ENCODE results near the gene AQP5.
A peak's percentile ranks its signal among the peaks of the same experiment; 100 is the strongest.

AQP5 gene

DNA sequence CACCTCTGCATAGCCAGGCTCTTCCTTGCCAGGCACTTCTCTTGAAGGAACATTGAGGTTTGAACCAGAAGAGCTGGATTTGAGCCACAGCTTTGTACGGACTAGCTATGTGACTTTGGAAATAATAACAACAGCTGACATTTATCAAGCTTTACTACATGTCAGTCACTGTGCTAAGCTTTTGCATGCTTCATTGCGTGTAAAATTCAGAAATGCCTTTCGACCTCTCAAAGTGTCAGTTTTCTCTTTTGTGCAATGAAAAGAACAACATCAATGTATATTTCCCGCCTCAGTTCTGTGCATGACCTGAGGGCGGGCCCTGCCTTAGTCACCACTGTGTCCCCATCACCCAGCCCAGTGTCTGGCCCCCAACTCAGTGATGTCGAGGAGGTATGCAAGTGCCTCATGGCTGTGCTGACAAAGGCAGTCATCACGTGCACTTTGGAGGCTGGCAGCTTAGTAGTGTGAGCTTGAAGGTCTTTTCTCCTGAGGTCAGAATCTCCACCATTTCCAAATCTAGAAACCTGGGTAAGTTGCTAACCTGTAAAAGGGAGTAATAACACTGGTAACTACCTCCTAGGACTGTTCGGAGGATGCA, 29.0 kb upstream of the AQP5 start:
- DNase-seq, result no peak

DNA sequence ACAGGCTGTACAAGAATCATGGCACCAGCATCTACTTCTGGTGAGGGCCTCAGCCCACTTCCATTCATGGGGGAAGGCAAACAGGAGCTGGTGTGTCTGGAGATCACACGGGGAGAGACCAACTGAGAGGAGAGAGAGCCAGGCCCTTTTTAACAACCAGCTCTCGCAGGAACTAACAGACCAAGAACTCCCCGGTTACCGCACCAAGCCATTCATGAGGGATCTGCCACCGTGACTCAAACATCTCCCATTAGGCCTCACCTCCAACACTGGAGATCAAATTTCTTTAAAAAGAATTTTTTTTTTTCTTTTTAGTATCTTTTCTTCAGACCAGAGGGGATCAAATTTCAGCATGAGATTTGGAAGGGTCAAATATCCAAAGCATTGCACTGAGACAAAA, 27.9 kb upstream of the AQP5 start:
- no peak for DNase-seq

GRCh38 chr12:49934505-49934904, 27.2 kb upstream of the AQP5 start:
- DNase-seq, result no peak

DNA sequence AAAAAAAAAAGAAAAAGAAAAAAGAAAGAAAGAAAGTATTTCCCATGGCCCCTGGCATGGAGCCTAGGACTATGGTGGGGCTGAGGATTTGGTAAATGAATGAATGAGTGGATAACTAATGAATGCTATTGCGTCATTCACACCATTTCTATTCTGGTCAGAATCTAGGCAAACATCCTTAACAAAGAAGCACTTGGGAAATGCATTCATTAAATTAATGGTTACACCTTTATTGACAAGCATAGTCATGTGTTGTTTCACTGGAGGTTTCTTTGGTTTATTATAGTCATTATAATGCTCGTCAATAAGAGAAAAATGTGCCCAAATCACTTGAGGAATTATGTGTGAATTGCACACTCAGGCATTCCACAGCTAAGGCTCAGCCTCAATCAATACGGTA, 24.7 kb upstream of the AQP5 start:
- DNase-seq, result no peak

GRCh38 chr12:49937639-49938300, 23.9 kb upstream of the AQP5 start:
- no peak for DNase-seq

GRCh38 chr12:49939307-49939706, 22.4 kb upstream of the AQP5 start:
- no peak for DNase-seq

DNA sequence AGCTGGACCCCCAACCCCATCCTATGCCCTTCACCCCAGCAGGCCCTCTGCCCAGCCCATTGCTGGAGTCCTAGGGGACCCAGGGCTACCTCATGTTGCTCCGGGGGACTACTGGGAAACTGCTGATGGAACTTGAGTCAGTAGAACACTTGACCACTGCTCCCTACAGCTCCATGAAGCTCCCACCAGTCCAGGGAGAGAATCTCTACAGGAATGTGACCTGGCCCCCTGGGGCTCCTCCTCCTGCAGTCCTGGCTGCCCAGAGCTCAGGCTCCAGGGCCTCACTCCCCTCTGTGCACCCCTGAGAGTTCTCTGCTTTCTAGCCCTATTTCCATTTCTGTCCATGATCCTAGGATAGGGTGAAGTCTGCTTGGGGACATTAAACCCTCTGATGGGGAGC, 22.0 kb upstream of the AQP5 start:
- DNase-seq, result no peak

DNA sequence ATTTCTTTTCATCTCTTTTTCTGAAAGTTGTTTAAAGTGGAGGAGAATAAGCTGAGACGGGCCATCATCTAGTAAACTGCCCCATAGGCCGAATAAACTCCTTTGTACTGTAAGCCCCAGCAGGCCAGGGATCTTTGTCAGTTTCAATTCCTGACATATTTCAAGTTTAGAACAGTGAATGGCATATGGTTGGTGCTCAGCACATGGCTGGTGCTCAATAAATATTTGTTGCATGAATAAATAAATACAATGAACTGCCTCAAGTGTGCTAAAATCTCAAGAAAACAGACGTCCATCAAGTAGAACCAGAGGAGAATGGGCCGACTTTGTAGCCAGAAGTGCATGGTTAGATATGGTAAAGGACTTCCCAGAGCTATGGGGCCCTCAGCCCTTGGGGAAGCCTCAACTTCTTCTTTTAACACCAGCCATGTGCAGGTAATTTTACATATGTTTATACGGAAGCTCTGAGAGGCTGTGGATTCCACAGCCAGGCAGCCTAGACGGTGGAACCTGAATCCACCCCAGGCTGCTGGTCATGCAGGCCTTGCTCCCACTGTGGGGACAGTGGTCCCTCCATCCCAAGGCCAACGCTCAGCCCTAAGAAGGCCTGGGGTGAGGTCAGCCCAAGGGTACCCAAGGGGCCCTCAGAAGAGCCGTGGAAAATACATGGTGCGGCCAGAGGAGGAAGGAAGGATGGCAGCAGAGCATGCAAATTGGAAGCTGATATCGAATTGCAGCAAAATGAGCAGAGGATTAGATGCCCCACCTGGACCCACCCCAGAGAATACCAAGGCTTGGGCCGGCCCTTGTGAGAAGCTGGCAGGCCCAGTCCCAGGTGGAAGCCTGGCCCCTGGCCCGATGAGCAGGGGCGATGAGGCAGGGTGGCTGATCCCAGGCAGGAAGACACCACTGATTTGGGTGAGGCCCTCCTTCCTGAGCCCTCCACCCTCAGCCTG, 19.8 kb upstream of the AQP5 start:
- DNase-seq, result no peak

DNA sequence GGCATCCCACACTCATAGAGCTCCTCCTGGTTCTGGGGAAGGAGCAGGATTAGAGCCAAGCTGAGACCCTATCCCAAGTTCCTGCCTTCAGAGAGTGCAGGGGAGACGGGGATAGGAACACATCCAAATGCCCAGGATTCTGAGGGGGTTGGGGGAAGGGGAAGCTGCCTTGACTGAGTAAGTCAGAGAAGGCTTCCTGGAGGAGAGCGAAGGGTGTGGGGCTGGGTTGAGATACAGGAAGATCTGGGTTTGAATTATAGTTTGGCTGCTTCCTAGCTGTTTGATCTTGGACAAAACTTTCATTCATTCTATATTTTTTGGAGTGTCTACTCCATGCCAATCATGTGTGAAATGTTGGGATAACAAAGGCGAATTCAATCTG, 19.2 kb upstream of the AQP5 start:
- no peak for DNase-seq

DNA sequence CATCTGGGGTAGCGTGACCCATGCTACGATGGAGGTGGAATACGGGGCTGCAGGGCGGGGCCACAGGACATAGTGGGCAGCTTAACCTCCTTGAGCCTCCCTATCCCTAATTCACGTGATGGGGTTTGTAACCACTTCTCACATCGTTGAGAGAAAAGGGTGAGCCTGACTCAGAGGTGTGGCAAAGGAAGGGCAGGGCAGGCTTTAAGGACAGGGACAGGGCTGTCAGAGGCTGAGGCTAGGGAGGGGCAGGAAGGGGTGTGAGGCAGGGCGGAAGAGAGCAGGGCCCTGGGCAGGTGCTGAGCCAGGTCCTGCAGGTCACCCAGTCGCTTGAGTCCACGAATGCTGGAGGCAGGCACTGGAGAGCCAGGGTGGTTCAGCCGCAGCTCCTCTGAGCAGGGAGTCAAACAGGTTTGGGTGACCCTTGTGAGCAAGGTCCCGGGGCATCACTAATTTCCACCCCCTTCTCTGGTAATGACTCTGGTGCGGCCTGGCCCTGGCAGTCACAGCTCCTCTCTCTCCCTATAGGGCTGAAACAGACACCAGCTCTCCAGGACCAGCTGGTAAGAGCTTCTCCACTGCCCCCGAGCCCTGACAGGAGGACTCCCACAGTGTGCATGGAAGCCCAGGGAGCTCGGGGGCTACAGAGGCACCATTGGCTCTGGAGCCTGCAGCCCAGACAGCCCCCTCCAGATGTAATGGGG, 18.6 kb upstream of the AQP5 start:
- DNase-seq, result no peak

DNA sequence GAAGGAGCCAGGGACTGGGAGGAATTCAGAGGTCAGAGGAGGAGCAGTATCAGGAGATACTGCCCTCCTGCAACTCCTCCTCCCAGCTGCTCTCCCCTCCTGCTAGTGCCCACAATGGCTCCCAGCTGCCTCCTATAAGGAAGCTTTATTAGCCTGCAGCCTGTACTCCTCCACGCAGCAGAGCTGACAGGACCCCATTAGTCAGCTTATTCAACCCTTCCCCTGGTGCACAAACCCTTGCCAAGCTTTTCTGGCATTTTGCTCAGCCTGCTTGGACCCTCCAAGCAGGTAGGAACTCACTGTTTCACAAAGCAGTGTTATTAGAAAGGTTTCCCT, 18.1 kb upstream of the AQP5 start:
- no peak for DNase-seq

- DNase-seq, result no peak
Measured at GRCh38 chr12:49944046-49944445, 17.6 kb upstream of the AQP5 start.

GRCh38 chr12:49944718-49945117, 17.0 kb upstream of the AQP5 start:
- no peak for DNase-seq

GRCh38 chr12:49945394-49946080, 16.1 kb upstream of the AQP5 start:
- DNase-seq, result peak; percentile 1

- no peak for DNase-seq
Measured at GRCh38 chr12:49946086-49946485, 15.6 kb upstream of the AQP5 start.

GRCh38 chr12:49946497-49946896, 15.2 kb upstream of the AQP5 start:
- DNase-seq, result no peak

GRCh38 chr12:49947593-49948226, 14.0 kb upstream of the AQP5 start:
- no peak for DNase-seq

DNA sequence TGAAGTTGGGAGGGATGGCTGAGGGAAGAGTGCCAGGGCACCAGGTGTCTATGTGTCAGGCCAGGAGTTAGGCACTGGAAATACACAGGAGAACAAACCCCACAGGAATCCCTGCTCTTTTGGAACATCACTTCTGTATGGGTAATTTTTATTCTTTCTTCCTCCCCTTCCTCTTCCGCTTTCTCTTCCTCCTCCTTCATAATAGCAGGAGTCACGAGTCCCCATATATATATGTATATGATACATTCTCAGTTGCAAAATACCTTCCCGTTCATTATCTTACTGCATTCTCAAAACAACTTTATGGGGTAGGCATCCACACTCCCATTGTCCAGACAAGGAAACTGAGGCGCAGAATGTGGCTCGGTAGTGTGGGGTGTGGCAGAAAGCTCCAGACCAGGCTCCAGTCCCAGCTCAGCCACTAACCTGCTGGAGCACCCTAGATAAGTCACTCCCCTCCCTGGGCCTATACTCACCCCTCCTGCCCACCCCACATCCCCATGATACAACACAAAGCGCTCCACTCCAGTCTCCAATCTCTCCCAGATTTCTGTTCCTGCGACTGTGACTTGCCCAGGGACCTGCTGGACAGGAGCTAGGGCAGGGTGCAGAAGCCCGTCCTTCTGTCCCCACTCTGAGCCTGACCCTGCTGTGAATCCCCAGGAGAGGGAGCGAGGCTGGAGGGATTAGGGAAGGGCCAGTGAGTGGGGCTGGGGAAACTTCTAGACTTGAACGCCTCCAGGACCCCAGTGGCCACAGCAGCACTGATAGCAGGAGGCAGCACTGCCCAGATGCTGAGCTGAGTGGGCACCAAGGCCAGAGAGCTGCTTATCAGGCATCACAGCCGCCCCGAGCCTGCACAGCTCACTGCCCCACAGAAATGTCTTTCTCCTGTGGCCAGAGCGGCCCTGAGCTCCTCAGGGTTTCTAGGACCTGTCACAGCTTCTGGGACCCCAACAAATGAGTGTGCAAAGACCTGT, 12.5 kb upstream of the AQP5 start:
- DNase-seq, result no peak

- no peak for DNase-seq
Measured at GRCh38 chr12:49949866-49950265, 11.8 kb upstream of the AQP5 start.

GRCh38 chr12:49950273-49951251, 11.1 kb upstream of the AQP5 start, which contains the start of gene AQP2:
Gene AQP2, plus strand, starts transcription at chr12:49950737. Its CDS starts 94 bp downstream, at chr12:49950831.
- no peak for DNase-seq

Data from GF-D8 (cell line).